AG09309 (cell line): ENCODE results near the gene IFIT1.

Experiments
- DNase-seq: peaks from one replicate; pipeline ENCODE4 v3.0.0-alpha.2; 2010; ENCODE audit warnings: low read depth
- H3K4me3 ChIP-seq: 2 replicates; pipeline ENCODE4 v1.5.1; 2011; ENCODE audit warnings: mild to moderate bottlenecking, low read depth, low read length, moderate library complexity; ENCODE audit not compliant: control insufficient read depth
- TF ChIP-seq, protein P1 (sequence below): IDR thresholded peaks from 2 replicates; pipeline ENCODE4 v1.5.1; 2011; ENCODE audit warnings: mild to moderate bottlenecking, low read depth, low read length, inconsistent platforms; ENCODE audit not compliant: insufficient read depth, control insufficient read depth; ENCODE audit errors: missing control alignments

IFIT1 gene, protein sequence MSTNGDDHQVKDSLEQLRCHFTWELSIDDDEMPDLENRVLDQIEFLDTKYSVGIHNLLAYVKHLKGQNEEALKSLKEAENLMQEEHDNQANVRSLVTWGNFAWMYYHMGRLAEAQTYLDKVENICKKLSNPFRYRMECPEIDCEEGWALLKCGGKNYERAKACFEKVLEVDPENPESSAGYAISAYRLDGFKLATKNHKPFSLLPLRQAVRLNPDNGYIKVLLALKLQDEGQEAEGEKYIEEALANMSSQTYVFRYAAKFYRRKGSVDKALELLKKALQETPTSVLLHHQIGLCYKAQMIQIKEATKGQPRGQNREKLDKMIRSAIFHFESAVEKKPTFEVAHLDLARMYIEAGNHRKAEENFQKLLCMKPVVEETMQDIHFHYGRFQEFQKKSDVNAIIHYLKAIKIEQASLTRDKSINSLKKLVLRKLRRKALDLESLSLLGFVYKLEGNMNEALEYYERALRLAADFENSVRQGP

DNA sequence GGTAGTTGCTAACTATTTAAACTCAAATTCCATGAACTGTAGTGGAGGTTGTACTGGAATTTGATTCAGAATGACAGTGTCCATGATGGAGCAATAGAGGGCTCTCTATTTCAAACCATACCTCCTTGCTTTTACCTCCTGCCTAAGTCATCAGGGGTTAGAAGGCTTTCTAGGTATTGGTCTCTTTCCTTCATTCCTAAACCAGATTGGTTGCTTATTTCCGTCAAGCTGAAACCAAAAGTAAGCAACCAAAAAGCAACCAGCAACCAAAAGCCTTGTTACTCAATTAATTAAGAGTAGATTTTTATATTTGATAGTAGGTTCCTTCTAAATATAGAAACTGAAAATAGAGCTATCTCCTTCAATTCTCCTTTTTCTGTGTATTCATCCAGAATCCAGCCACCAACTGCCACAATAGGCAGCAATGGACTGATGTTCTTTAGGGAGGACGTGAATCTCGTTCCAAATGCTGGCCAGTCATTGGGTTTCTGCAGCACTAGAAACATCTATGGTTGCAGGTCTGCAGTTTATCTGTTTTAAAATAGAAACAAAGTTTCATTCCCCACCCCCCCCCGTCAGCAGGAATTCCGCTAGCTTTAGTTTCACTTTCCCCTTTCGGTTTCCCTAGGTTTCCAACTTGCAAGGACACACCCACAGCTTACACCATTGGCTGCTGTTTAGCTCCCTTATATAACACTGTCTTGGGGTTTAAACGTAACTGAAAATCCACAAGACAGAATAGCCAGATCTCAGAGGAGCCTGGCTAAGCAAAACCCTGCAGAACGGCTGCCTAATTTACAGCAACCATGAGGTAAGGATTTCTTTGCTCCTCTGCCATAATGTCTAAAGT is at the start of gene IFIT1:
IFIT1 (plus strand) TSS at position 717 of the 850 bp plus-strand sequence; CDS start at position 807, 90 bp downstream.
- H3K4me3 ChIP-seq: peak within 1 kb of the TSS; percentile 57
- TF ChIP-seq, protein P1, sequence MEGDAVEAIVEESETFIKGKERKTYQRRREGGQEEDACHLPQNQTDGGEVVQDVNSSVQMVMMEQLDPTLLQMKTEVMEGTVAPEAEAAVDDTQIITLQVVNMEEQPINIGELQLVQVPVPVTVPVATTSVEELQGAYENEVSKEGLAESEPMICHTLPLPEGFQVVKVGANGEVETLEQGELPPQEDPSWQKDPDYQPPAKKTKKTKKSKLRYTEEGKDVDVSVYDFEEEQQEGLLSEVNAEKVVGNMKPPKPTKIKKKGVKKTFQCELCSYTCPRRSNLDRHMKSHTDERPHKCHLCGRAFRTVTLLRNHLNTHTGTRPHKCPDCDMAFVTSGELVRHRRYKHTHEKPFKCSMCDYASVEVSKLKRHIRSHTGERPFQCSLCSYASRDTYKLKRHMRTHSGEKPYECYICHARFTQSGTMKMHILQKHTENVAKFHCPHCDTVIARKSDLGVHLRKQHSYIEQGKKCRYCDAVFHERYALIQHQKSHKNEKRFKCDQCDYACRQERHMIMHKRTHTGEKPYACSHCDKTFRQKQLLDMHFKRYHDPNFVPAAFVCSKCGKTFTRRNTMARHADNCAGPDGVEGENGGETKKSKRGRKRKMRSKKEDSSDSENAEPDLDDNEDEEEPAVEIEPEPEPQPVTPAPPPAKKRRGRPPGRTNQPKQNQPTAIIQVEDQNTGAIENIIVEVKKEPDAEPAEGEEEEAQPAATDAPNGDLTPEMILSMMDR: no peak
- DNase-seq: peak; percentile 92

DNA sequence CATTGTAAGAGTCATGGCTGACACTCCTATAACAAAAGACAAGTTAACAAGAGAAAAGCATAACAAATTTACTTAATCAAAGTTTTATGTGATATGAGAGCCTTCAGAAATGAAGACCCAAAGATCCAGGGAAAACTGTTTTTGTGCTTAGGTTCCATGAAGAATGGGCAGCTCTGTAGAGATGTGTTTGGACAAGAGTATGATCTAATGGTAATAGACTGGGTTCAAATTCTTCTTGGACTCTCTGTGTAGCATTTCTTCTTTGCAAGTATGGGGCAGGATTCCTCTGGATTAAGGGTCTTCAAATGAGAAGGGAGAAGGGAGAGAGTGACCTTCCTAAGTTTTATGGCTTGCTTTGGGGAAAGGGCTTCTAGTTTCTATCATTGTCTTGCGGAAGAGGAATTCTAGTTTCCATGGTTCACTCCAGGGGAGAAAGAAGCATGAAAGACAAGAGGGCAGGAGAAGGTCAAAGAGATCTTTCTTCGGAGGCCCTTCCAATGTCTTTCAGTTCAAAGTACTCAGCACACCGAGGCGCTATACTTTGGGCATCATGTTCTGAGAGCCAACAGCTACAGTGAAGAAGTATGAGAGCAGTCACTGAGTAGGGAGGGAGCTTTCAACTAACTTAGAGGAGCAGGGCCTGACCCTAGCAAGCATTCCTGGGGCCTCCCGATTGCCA is 49.2 kb upstream of the IFIT1 start:
- TF ChIP-seq, protein P1: no peak
- no peak overlapping the region for H3K4me3 ChIP-seq
- DNase-seq: no peak

DNA sequence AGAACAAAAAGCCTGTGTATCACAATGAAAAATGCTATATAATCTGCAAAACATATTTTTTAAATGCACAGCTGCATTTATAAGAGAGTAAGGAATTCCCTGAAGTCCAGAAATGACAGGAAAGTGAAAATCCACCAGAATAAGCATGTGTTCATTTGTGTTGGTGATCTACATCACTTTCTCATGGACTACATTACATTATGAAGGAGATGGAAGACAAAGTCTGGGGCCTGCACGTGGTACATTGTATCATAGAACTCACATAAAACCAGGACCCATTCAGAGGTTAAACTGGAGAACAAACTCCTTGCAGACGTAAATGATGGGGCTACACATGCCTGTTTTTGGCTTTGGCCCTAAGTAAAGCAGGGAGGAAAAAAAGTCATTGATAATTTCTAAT is 48.3 kb upstream of the IFIT1 start:
- TF ChIP-seq, protein P1: no peak
- H3K4me3 ChIP-seq: no peak overlapping the region

DNA sequence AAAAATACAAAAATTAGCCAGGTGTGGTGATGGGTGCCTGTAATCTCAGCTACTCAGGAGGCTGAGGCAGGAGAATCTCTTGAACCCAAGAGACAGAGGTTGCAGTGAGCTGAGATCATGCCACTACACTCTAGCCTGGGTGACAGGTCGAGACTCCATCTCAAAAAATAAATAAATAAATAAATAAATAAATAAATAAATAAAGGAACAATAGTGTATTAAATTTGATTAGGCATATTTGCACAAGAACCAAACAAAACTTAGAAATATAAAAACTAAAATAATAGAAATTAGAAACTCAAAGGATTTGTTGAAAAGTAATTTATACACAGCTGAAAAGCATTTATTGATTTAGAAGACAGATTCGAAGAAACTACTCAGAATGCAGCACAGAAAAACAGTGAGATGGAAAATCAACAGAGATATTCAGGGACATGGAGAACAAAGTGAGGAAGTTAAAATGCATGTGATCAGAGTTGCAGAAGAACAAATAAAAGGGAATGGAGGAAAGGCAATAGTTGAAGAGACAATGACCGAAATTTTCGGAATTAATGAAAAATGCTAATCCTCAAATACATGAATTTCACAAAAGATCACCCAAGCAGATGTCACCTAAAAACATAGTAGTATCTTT is 46.9 kb upstream of the IFIT1 start:
- TF ChIP-seq, protein P1: no peak
- H3K4me3 ChIP-seq: no peak overlapping the region
- no peak for DNase-seq

More for the DNA sequence above, 48.3 kb upstream of the IFIT1 start:
- DNase-seq: no peak

DNA sequence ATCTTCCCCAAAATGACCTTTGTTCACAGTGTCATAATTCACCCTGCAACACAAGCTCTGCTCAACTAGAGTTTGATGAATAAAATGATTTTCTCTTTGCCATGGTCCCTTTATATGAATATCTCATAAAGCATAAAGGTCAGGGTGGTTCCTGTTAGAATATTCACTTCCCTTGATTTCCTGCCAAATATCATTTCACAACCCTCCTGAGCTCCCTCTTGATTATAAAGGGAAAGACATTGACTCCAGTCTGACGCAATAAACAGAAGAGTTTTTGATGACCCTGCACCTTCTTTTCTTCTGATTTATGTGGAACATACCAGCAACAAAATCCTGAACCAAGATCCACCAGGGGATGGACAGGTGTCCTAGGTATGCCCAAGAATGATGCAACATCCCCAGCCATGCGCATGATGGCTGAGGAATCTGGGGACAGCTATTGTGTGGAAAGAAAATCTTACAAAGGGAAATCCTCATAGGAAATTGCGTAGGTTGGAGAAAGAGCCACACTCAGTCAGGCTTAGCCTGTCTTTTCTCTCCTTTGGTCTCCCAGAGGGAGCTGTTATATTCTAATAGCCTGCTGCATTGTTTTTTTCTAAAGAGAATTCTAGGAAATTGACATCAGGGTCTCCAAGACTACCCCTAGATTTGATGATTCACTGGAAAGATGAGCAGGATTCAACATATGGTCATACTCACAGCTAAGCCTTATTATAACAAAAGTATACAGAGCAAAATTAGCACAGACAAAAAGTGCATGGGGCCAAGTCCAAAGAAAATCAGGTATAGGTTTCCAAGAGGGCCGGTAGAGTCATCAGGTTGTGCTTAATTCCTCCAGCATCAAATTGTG is 45.8 kb upstream of the IFIT1 start:
- no peak overlapping the region for H3K4me3 ChIP-seq
- TF ChIP-seq, protein P1: no peak
- no peak for DNase-seq
